SK-N-SH (cell line): ENCODE results near the gene TBRG4.

Source experiments
- EP300 ChIP-seq, 2 experiments: IDR thresholded peaks; 2 replicates each; pipeline versions ENCODE4 v1.4.0 to v1.6.1; 2012; ENCODE audit warnings: borderline replicate concordance in 1 of 2, low read depth in 1 of 2, low read length in 1 of 2
- GABPA ChIP-seq: IDR thresholded peaks from 2 replicates; pipeline ENCODE4 v1.4.0; 2012; ENCODE audit warnings: low read depth, mild to moderate bottlenecking
- NFIC ChIP-seq: IDR thresholded peaks from 2 replicates; pipeline ENCODE4 v1.4.0; 2012; ENCODE audit warnings: borderline replicate concordance
- NRF1 ChIP-seq: IDR thresholded peaks from 2 replicates; pipeline ENCODE4 v1.6.1; 2012; ENCODE audit warnings: low read depth, mild to moderate bottlenecking, low read length
- POLR2AphosphoS5 ChIP-seq: IDR thresholded peaks from 2 replicates; pipeline ENCODE4 v1.6.1; 2012; ENCODE audit warnings: low read depth, low read length
- RFX5 ChIP-seq: IDR thresholded peaks from 2 replicates; pipeline ENCODE4 v1.6.1; 2012; ENCODE audit warnings: mild to moderate bottlenecking, improper control_type of control experiment, low read length
- TCF12 ChIP-seq: IDR thresholded peaks from 2 replicates; pipeline ENCODE4 v1.4.0; 2012
- TF ChIP-seq, protein P1 (sequence below): IDR thresholded peaks from 2 replicates; pipeline ENCODE4 v1.4.0; 2012; ENCODE audit warnings: low read depth
- TF ChIP-seq, protein P2 (sequence below): fragments of 200-600 bp; sonication (generic); IDR thresholded peaks from 2 replicates; pipeline ENCODE4 v1.6.1; 2017; ENCODE audit warnings: antibody characterized with exemption, mild to moderate bottlenecking, moderate library complexity
- TF ChIP-seq, protein P3 (sequence below): IDR thresholded peaks from 2 replicates; pipeline ENCODE4 v1.4.0; 2012; ENCODE audit warnings: low read depth, borderline replicate concordance

DNA sequence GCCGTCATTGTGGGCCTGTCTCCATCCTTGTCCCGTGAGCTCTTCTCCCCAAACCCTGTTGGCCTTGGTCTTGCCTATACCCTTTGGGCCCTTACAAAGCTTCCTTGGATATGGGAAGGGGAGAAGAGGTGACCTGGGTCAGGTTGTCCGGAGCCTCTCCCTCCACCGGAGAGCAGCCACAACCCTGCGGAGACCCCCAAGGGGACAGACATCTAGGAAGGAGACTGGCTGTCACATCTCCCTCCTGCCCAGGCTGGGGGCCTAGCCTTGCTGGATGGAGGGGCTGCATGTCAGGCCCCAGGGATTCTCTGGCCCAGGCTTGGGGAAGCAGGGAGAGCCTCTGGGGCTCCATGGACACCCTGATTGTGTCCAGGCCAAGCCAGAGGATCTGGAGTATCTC lies 34.6 kb downstream of the TBRG4 start:
- TF ChIP-seq NFIC: no peak
- TF ChIP-seq GABPA: no peak
- TF ChIP-seq TCF12: no peak
- no peak for TF ChIP-seq NRF1
- TF ChIP-seq, protein P1, sequence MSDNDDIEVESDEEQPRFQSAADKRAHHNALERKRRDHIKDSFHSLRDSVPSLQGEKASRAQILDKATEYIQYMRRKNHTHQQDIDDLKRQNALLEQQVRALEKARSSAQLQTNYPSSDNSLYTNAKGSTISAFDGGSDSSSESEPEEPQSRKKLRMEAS: no peak
- TF ChIP-seq, protein P2, sequence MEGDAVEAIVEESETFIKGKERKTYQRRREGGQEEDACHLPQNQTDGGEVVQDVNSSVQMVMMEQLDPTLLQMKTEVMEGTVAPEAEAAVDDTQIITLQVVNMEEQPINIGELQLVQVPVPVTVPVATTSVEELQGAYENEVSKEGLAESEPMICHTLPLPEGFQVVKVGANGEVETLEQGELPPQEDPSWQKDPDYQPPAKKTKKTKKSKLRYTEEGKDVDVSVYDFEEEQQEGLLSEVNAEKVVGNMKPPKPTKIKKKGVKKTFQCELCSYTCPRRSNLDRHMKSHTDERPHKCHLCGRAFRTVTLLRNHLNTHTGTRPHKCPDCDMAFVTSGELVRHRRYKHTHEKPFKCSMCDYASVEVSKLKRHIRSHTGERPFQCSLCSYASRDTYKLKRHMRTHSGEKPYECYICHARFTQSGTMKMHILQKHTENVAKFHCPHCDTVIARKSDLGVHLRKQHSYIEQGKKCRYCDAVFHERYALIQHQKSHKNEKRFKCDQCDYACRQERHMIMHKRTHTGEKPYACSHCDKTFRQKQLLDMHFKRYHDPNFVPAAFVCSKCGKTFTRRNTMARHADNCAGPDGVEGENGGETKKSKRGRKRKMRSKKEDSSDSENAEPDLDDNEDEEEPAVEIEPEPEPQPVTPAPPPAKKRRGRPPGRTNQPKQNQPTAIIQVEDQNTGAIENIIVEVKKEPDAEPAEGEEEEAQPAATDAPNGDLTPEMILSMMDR: no peak
- TF ChIP-seq POLR2AphosphoS5: no peak
- TF ChIP-seq EP300 (IDR thresholded peaks at IDR 0.05; ENCODE audit: borderline replicate concordance in 1 of 2, low read depth in 1 of 2, low read length in 1 of 2): no peak
- no peak for TF ChIP-seq RFX5
- TF ChIP-seq, protein P3, sequence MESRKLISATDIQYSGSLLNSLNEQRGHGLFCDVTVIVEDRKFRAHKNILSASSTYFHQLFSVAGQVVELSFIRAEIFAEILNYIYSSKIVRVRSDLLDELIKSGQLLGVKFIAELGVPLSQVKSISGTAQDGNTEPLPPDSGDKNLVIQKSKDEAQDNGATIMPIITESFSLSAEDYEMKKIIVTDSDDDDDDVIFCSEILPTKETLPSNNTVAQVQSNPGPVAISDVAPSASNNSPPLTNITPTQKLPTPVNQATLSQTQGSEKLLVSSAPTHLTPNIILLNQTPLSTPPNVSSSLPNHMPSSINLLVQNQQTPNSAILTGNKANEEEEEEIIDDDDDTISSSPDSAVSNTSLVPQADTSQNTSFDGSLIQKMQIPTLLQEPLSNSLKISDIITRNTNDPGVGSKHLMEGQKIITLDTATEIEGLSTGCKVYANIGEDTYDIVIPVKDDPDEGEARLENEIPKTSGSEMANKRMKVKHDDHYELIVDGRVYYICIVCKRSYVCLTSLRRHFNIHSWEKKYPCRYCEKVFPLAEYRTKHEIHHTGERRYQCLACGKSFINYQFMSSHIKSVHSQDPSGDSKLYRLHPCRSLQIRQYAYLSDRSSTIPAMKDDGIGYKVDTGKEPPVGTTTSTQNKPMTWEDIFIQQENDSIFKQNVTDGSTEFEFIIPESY: no peak
